HCT116 (cell line): Measurements from ENCODE around the gene HHATL. TPM values are rescaled to one million over a fixed set of nuclear protein-coding genes. Genes with fewer than 3 reads are reported as not detected.

Experiments used
- ATAC-seq: fragments of 200-7000 bp; cut with Tn5 transposase; 2 replicates; pipeline ENCODE4 v1.9.1; 2020; ENCODE audit warnings: mild to moderate bottlenecking, moderate library complexity
- BruUV-seq: library from RNA; stranded (reverse); fragments of 400-500 nt; replicated peaks from 2 replicates; lab custom pipeline; 2021; lab: Mats Ljungman, UMichigan
- CTCF ChIA-PET: fragments of 300-600 bp; sonication (Branson Sonifier 250); formaldehyde crosslinking; loops from one replicate; lab custom pipeline; 2021; ENCODE audit warnings: antibody characterized with exemption; lab: Charles Lee
- POLR2A ChIA-PET: fragments of 300-600, 350-600 bp; sonication (Branson Sonifier 250); formaldehyde crosslinking; loops from one replicate; lab custom pipeline; 2021; ENCODE audit warnings: antibody characterized with exemption; lab: Charles Lee
- RAD21 ChIA-PET, 2 experiments: fragments of 300-600 bp; sonication (Branson Sonifier 250); formaldehyde crosslinking; loops; one replicate each; lab custom pipeline; 2023; ENCODE audit warnings: low total read pairs in 2 of 2; ENCODE audit not compliant: uncharacterized antibody in 2 of 2, unreplicated experiment in 2 of 2, low non-redundant PET in 1 of 2; lab: Charles Lee
- DNase-seq: peaks from one replicate; pipeline ENCODE4 v3.0.0-alpha.2; 2010; ENCODE audit warnings: low read depth, low spot score
- H2AFZ ChIP-seq: fragments of 200-600 bp; shearing (Covaris generic), sonication (generic); 2 replicates; pipeline ENCODE4 v1.6.1; 2017; ENCODE audit warnings: low read depth, mixed run types, mixed read lengths, antibody characterized with exemption, low read length; ENCODE audit not compliant: poor library complexity, severe bottlenecking
- H3K27ac ChIP-seq: 2 replicates; pipeline ENCODE4 v1.5.1; 2012; ENCODE audit warnings: low read depth, low read length
- H3K27me3 ChIP-seq: fragments of 200-600 bp; sonication (generic); 2 replicates; pipeline ENCODE4 v1.6.1; 2016; ENCODE audit warnings: mixed run types, low read length, mixed read lengths; ENCODE audit not compliant: insufficient read depth
- H3K36me3 ChIP-seq, 2 experiments: fragments of 200-500 bp in 1 of 2; fragments of 200-600 bp in 1 of 2; sonication (Bioruptor generic) in 1 of 2; sonication (generic) in 1 of 2; 2 replicates each; pipeline versions ENCODE4 v1.5.1 to v1.6.1; 2014 to 2016; ENCODE audit warnings: low read length in 2 of 2, inconsistent platforms in 1 of 2, mixed read lengths in 1 of 2, mixed run types in 1 of 2; ENCODE audit not compliant: insufficient read depth in 2 of 2, control insufficient read depth in 1 of 2
- H3K4me1 ChIP-seq, 2 experiments: fragments of 200-600 bp in 1 of 2; sonication (generic) in 1 of 2; 2 replicates each; pipeline versions ENCODE4 v1.5.1 to v1.6.1; 2012 to 2017; ENCODE audit warnings: low read length in 2 of 2, inconsistent platforms in 1 of 2, mild to moderate bottlenecking in 1 of 2, mixed read lengths in 1 of 2, mixed run types in 1 of 2, moderate library complexity in 1 of 2; ENCODE audit not compliant: insufficient read depth in 2 of 2, control insufficient read depth in 1 of 2
- H3K4me2 ChIP-seq: fragments of 200-600 bp; sonication (generic); 2 replicates; pipeline ENCODE4 v1.6.1; 2017; ENCODE audit warnings: mixed run types, low read length, mixed read lengths
- H3K4me3 ChIP-seq, 2 experiments: fragments of 200-600 bp in 1 of 2; sonication (generic) in 1 of 2; replicated peaks in 1 of 2; 2 replicates each; pipeline ENCODE4 v1.5.1; 2011 to 2016; ENCODE audit warnings: low read length in 2 of 2, control low read depth in 1 of 2, low read depth in 1 of 2, mild to moderate bottlenecking in 1 of 2, mixed read lengths in 1 of 2, mixed run types in 1 of 2
- H3K79me2 ChIP-seq: fragments of 200-600 bp; sonication (generic); 2 replicates; pipeline ENCODE4 v1.6.1; 2017; ENCODE audit warnings: mild to moderate bottlenecking, mixed run types, low read length, moderate library complexity, mixed read lengths; ENCODE audit not compliant: insufficient read depth
- H3K9ac ChIP-seq: fragments of 200-600 bp; sonication (generic); 2 replicates; pipeline ENCODE4 v1.6.1; 2016; ENCODE audit warnings: low read length, mixed read lengths
- H3K9me2 ChIP-seq: fragments of 200-600 bp; sonication (generic), shearing (Covaris generic); 2 replicates; pipeline ENCODE4 v1.6.1; 2017; ENCODE audit warnings: mixed run types, mild to moderate bottlenecking, moderate library complexity; ENCODE audit not compliant: insufficient read depth
- H3K9me3 ChIP-seq, 2 experiments: fragments of 200-500 bp in 1 of 2; fragments of 200-600 bp in 1 of 2; sonication (Bioruptor generic) in 1 of 2; sonication (generic) in 1 of 2; 2 replicates each; pipeline ENCODE4 v1.6.1; 2014 to 2017; ENCODE audit warnings: low read length in 2 of 2, mixed read lengths in 2 of 2, inconsistent platforms in 1 of 2, low read depth in 1 of 2, mild to moderate bottlenecking in 1 of 2, mixed run types in 1 of 2, moderate library complexity in 1 of 2; ENCODE audit not compliant: control insufficient read depth in 1 of 2, insufficient read depth in 1 of 2
- H4K20me1 ChIP-seq: fragments of 200-600 bp; sonication (generic), shearing (Covaris generic); 2 replicates; pipeline ENCODE4 v1.6.1; 2017; ENCODE audit warnings: mixed run types, mild to moderate bottlenecking, moderate library complexity; ENCODE audit not compliant: insufficient read depth
- POLR2AphosphoS5 ChIP-seq: IDR thresholded peaks from 2 replicates; pipeline ENCODE4 v1.6.1; 2011; ENCODE audit warnings: mild to moderate bottlenecking, low read depth, low read length, moderate library complexity
- RAD21 ChIP-seq: IDR thresholded peaks from 2 replicates; pipeline ENCODE4 v1.6.1; 2012; ENCODE audit warnings: low read depth, mild to moderate bottlenecking
- SIN3A ChIP-seq: IDR thresholded peaks from 2 replicates; pipeline ENCODE4 v1.6.1; 2012; ENCODE audit warnings: low read depth
- SP1 ChIP-seq: IDR thresholded peaks from 2 replicates; pipeline ENCODE4 v1.6.1; 2012; ENCODE audit warnings: low read depth
- ZBTB33 ChIP-seq: IDR thresholded peaks from 2 replicates; pipeline ENCODE4 v1.6.1; 2011; ENCODE audit warnings: mild to moderate bottlenecking, low read length, moderate library complexity; ENCODE audit not compliant: insufficient replicate concordance; ENCODE audit errors: extremely low read depth
- intact Hi-C: fragments of 100-400 bp; cut with micrococcal nuclease; formaldehyde crosslinking; loops from 2 replicates; pipeline ENCODE4 v1.10.0; 2022
- total RNA-seq: library from RNA; stranded (reverse); gene quantifications from one replicate; pipeline ENCODE4 v1.2.1, GENCODE V29; 2021; ENCODE audit not compliant: unreplicated experiment
- TF ChIP-seq, protein P1 (sequence below): IDR thresholded peaks from 2 replicates; pipeline ENCODE4 v1.6.1; 2012
- TF ChIP-seq, protein P2 (sequence below): IDR thresholded peaks from 2 replicates; pipeline ENCODE4 v1.6.1; 2012; ENCODE audit warnings: low read depth

The HHATL gene
- total RNA-seq, 1 experiment from 2014 or later: 0.52 TPM

GRCh38 chr3:42692667-42693529 lies 9.7 kb downstream of the HHATL start:
- ChIA-PET RAD21 (no interaction called here), CTCF (no interaction called here), POLR2A (no interaction called here)
- Histone ChIP-seq H3K9me2 (no peaks in the 10 kb centered on the region), H3K9ac (no peak overlapping the region), H3K4me2 (no peak overlapping the region), H3K4me3 (no peak overlapping the region), H3K36me3 (no peaks in the 10 kb centered on the region), H3K79me2 (no peaks in the 10 kb centered on the region), H3K27ac (no peak overlapping the region), H3K4me1 (peaks cover 0 to 3% of the 10 kb centered on the region in 2 experiments; a peak in 1 of 4 replicates), H2AFZ (no peak overlapping the region), H3K27me3 (peaks cover 6% of the 10 kb centered on the region; the same call in 1 of the 2 replicates), H4K20me1 (no peaks in the 10 kb centered on the region), H3K9me3 (no peaks in the 10 kb centered on the region)
- intact Hi-C loops: no loop called here
- DNase-seq (no peak), ATAC-seq (no peak)
- TF ChIP-seq RAD21 (no peak), ZBTB33 (no peak), SIN3A (no peak), POLR2AphosphoS5 (no peak), SP1 (no peak)
- TF ChIP-seq, protein P1, sequence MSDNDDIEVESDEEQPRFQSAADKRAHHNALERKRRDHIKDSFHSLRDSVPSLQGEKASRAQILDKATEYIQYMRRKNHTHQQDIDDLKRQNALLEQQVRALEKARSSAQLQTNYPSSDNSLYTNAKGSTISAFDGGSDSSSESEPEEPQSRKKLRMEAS: no peak
- TF ChIP-seq, protein P2, sequence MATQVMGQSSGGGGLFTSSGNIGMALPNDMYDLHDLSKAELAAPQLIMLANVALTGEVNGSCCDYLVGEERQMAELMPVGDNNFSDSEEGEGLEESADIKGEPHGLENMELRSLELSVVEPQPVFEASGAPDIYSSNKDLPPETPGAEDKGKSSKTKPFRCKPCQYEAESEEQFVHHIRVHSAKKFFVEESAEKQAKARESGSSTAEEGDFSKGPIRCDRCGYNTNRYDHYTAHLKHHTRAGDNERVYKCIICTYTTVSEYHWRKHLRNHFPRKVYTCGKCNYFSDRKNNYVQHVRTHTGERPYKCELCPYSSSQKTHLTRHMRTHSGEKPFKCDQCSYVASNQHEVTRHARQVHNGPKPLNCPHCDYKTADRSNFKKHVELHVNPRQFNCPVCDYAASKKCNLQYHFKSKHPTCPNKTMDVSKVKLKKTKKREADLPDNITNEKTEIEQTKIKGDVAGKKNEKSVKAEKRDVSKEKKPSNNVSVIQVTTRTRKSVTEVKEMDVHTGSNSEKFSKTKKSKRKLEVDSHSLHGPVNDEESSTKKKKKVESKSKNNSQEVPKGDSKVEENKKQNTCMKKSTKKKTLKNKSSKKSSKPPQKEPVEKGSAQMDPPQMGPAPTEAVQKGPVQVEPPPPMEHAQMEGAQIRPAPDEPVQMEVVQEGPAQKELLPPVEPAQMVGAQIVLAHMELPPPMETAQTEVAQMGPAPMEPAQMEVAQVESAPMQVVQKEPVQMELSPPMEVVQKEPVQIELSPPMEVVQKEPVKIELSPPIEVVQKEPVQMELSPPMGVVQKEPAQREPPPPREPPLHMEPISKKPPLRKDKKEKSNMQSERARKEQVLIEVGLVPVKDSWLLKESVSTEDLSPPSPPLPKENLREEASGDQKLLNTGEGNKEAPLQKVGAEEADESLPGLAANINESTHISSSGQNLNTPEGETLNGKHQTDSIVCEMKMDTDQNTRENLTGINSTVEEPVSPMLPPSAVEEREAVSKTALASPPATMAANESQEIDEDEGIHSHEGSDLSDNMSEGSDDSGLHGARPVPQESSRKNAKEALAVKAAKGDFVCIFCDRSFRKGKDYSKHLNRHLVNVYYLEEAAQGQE: no peak
- no TSS peak for BruUV-seq
